Right ventricle myocardium superior (tissue), 1 donor: Measurements from ENCODE around the gene ZNF382. TPM values are rescaled to one million over a fixed set of nuclear protein-coding genes. Genes with fewer than 3 reads are reported as not detected.
"Not testable (repeated sequence)": the region's sequence is repeated elsewhere in the genome, so short reads cannot be mapped to it uniquely, and the experiment has no call there.

Source experiments
- ATAC-seq: fragments of 200-7000 bp; cut with Tn5 transposase; one replicate; pipeline ENCODE4 v1.9.1; 2020; ENCODE audit warnings: mild to moderate bottlenecking; ENCODE audit not compliant: poor library complexity
- DNase-seq: peaks from one replicate; pipeline ENCODE4 v3.0.0-alpha.2; 2020
- intact Hi-C: fragments of 100-400 bp; cut with DNase I; formaldehyde crosslinking; loops from one replicate; pipeline ENCODE4 v1.11.2; 2022
- long read RNA-seq: library from polyadenylated mRNA; unstranded; transcript quantifications from one replicate; pipeline ENCODE4 v2.0.0, GENCODE V29; 2021
- total RNA-seq: library from RNA; stranded (reverse); fragmentation: NEBNext Ultra II Directional; extraction: Animal tissue kit (Norgen Biotek cat#: 25700); gene quantifications from one replicate; pipeline ENCODE4 v1.2.1, GENCODE V29; 2021
- donor health status: DM: no; HTN: yes; CAD: no; lungs with severe emphysema.

Gene ZNF382
- total RNA-seq = 19.1 TPM
- long read RNA-seq, full-length matches to known transcripts = 3 of 10 reads
- long read RNA-seq, partial matches to known transcripts = 0 of 10 reads
- long read RNA-seq, other reads (novel, unspliced or antisense) = 7 of 10 reads

GRCh38 chr19:36605101-36605876, at the start of gene ZNF382:
ZNF382 (plus strand) TSS chr19:36605313; CDS start chr19:36609915, 4,602 bp downstream.
- ATAC-seq (peak; percentile 99), DNase-seq (peak; percentile 91)
- intact Hi-C loops = no loop called here

DNA sequence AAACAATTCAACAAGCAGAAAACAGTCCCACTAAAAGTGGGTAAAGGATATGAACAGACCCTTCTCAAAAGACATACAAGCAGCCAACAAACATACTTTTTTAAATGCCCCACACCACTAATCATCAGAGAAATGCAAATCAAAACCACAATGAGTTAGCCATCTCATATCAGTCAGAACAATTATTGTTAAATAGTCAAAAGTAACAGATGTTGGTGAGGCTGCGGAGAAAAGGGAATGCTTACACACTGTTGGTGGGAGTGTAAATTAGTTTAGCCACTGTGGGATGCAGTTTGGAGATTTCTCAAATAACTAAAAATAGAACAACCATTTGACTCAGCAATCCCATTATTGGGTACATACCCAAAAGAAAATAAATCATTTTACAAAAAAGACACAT, 40.7 kb upstream of the ZNF382 start:
- DNase-seq (no peak), ATAC-seq (no peak)
- intact Hi-C loops = no loop called here

- no peak for DNase-seq
- intact Hi-C loops = loop anchor here (5.0 kb wide), 1 partner anchor 115 kb away; the partner anchor contains the start of gene ZNF567
- ATAC-seq = no peak
These were observed 32.5 kb upstream of the ZNF382 start for GRCh38 chr19:36572593-36573019.

DNA sequence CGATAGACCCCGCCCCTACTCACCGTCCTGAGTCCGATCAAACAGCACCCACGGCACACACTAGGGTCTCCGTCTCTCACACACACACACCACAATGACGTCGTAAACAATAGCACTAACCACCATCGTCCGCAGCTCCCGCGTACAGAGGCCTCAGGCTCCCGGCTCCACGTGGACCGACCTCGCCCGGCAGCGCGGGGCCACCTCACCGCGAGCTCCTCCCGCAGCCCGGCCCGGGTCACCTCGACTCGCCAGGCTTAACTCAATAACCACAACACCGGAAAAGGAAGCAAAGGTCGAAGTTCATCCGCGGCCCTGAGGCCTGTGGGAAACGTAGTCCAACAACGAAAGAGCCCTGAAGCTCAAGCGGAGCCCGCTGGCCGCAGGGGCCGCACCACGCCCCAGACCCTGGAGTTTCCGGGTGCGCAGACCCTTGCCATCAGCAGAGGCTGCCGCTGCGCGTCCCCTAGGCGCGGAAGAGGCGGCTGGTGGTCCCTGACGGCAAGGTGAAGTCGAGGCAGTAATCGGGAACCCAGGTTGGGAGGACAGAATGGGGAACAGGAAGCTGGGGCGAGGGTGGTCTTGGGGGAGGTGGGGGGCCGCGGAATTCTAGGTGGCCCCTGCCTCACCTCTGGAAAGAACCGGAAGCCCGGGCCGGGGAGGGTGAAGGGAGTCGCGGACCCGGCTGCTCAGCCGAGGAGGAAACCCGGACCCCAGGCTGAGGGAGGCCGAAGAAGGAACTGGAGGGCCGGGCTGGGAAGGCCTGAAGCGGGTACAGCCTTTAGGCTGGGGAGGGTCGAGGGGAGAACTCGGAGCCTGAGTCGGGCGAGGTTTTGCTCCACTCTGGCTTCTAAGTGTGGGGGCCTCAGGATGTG, 31.9 kb upstream of the ZNF382 start, which contains the start of gene ZNF529:
Gene ZNF529 (minus strand): TSS at position 273 of the 875 bp plus-strand sequence. CDS start 946 bp downstream, outside the sequence.
- intact Hi-C loops = loop anchor here (5.0 kb wide), 1 partner anchor 114 kb away; the partner anchor contains the start of gene ZNF567
- peak; percentile 99 for ATAC-seq
- peak; percentile 92 for DNase-seq

DNA sequence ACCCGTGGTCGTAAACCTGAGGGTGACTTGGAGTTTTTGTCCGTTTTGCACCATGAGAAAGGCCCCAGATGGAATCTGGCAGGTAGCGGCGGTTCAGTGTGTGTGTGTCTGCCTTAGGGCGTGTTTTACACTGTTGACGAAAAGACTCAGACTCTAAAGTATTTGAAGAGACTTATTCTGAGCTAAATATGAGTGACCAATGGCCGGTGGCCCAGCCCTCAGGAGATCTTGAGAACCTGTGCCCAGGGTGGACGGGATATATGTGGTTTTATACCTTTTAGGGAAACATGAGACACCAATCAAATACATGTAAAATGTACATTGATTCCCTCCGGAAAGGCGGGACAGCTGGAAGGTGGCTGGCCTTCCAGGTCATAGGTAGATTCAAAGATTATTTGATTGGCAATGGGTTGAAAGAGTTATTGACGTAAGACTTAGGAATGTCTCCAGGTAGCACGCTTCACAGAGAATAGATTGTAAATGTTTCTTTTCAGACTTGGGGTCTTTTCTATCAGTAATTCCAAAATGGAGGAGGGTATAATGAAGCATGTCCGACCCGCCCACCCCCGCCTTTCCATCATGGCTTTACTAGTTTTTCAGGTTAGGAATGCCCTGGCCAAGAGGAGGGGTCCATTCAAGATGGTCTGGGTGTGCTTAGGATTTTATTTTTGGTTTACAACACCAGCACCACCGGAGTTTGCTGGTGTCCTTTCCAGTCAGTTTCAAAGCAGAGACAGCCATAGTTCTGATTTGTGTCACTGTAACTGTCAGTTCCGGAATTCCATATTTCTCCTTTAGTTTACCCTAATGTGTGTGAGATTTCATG, 31.0 kb upstream of the ZNF382 start:
- intact Hi-C loops = loop anchor here (5.0 kb wide), 1 partner anchor 113 kb away; the partner anchor contains the start of gene ZNF567
- ATAC-seq (peak; percentile 6), DNase-seq (no peak)

DNA sequence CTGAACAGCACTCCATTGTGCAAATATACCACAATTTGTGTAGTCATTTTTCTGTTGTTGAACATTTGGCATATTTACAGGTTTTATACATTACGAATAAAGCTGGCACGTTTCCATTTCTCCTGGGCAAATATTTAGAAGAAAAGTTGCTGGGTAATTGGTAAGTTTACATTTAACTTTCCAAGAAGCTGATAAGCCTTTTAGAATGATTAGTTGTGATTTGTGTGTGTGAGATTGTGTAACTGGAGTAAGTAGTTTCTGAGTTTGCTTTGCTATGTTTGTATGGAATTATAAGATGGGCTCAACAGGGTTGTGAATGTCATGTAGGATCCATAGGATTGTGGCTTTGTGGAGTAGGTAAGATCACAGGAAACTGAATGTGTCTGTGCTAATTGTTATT, 30.4 kb upstream of the ZNF382 start:
- DNase-seq (no peak), ATAC-seq (no peak)
- intact Hi-C loops = loop anchor here (5.0 kb wide), 1 partner anchor 113 kb away; the partner anchor contains the start of gene ZNF567

GRCh38 chr19:36577271-36577996, 27.7 kb upstream of the ZNF382 start:
- intact Hi-C loops = no loop called here
- DNase-seq (no peak), ATAC-seq (no peak)

- ATAC-seq = no peak
- no peak for DNase-seq
- intact Hi-C loops = no loop called here
These were observed 25.9 kb upstream of the ZNF382 start for GRCh38 chr19:36579255-36579654.

GRCh38 chr19:36602681-36603080, 2.4 kb upstream of the ZNF382 start:
- DNase-seq, intact Hi-C loops, ATAC-seq: not testable (repeated sequence)

- peak; percentile 91 for ATAC-seq
- intact Hi-C loops = no loop called here
- peak; percentile 84 for DNase-seq
These were observed 435 bp upstream of the ZNF382 start for GRCh38 chr19:36604656-36605100.

DNA sequence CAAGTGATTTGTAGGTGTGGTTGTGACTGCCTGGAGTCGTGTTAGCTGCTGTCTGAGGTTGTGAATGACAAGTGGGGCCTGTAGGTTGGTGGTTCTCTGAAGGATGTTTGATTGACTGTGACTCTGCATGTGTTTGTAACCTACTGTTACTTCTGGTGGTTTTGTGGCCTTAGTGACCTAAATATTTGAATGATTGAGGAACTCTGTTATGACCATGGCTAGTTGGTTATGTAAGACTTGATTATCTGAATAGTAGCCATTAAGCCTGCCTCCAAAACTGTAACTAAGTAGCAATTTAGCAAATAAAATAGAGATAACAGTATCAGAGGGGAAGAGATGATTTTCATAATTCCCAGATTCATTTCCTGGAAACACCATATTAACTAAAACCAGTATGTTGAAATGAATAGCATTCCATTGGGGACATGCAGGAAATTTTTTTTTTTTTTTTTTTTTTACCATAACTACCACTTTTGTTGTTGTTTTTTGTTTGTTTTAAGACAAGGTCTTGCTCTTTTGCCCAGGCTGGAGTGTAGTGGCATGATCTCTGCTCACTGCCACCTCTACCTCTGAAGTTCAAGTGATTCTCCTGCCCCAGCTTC, 865 bp downstream of the ZNF382 start:
- no peak for ATAC-seq
- DNase-seq = no peak
- intact Hi-C loops = no loop called here

DNA sequence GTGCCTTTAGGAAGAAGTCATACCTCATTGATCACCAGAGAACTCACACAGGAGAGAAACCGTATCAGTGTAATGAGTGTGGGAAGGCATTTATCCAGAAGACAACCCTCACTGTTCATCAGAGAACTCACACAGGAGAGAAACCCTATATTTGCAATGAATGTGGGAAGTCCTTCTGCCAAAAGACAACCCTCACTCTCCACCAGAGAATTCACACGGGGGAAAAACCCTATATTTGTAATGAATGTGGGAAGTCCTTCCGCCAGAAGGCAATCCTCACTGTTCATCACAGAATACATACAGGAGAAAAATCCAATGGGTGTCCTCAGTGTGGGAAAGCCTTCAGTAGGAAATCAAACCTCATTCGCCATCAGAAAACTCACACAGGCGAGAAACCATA, 21.9 kb downstream of the ZNF382 start:
- intact Hi-C loops = no loop called here
- ATAC-seq = no peak
- no peak for DNase-seq

DNA sequence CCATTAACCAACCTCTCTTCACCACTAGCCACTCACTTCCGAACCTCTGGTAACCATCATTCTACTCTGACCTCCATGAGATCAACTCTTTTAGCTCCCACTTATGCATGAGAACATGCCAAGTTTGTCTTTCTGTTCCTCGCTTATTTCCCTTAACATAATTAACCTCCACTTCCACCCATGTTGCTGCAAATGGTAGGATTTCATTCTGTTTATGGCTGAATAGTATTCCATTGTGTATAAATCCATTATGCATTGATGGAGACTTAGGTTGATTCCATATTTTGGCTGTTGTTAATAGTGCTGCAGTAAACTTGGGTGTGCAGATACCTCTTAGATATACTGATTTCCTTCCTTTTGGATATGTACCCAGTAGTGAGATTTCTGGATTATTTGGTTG, 30.2 kb downstream of the ZNF382 start:
- DNase-seq (no peak), ATAC-seq (no peak)
- intact Hi-C loops = no loop called here

DNA sequence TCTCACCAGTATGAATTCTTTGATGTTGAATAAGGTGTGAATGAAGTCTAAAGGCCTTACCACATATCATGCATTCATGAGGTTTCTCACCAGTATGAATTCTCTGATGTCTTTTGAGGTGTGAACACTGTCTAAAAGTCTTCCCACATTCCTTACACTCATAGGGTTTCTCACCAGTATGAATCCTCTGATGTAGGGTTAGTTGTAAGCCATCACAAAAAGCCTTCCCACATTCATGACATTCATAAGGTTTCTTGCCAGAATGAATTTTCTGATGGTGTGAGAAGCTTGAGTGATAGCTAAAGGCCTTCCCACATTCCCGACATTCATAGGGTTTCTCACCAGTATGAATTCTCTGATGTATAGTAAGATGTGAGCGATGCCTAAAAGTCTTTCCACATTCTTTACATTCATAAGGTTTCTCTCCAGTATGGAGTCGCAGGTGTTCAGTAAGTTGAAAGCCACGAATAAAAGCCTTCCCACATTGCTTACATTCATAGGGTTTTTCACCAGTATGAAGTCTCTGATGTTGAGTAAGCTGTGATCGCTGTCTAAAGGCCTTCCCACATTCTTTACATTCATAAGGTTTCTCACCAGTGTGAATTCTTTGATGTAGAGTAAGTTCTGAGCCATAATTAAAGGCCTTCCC, 33.9 kb downstream of the ZNF382 start:
- ATAC-seq = no peak
- no peak for DNase-seq
- intact Hi-C loops = no loop called here

- intact Hi-C loops = no loop called here
- DNase-seq = no peak
- no peak for ATAC-seq
These were observed 41.6 kb downstream of the ZNF382 start for GRCh38 chr19:36646746-36647145.

- ATAC-seq = peak; percentile 68
- intact Hi-C loops = no loop called here
- DNase-seq = no peak
These were observed 47.8 kb downstream of the ZNF382 start for GRCh38 chr19:36652958-36653357.

DNA sequence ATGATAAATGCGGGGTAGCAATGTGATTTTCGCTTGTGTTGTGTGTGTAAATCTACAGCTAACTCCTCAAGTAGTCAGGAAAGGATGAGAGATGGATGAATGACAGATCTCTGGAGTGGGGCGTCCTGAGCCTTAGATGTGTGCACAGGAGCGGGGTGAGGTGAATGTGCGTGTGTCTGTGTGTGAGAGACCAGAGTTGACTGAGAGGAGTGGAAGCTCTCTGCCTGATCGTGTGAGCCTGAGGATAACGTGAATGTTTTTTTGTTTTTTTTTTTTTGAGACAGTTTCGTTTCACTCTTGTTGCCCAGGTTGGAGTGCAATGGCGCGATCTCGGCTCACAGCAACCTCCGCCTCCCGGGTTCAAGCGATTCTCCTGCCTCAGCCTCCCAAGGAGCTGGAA, 60.7 kb downstream of the ZNF382 start:
- ATAC-seq = no peak
- intact Hi-C loops = no loop called here

More for the DNA sequence above, 60.7 kb downstream of the ZNF382 start:
- no peak for DNase-seq
